HCT116 (cell line): Measurements from ENCODE around the gene CWH43. TPM values are rescaled to one million over a fixed set of nuclear protein-coding genes. Genes with fewer than 3 reads are reported as not detected.

Experiments
- ATAC-seq: fragments of 200-7000 bp; cut with Tn5 transposase; 2 replicates; pipeline ENCODE4 v1.9.1; 2020; ENCODE audit warnings: mild to moderate bottlenecking, moderate library complexity
- BruUV-seq: library from RNA; stranded (reverse); fragments of 400-500 nt; replicated peaks from 2 replicates; lab custom pipeline; 2021; lab: Mats Ljungman, UMichigan
- CTCF ChIA-PET: fragments of 300-600 bp; sonication (Branson Sonifier 250); formaldehyde crosslinking; loops from one replicate; lab custom pipeline; 2021; ENCODE audit warnings: antibody characterized with exemption; lab: Charles Lee
- POLR2A ChIA-PET: fragments of 300-600, 350-600 bp; sonication (Branson Sonifier 250); formaldehyde crosslinking; loops from one replicate; lab custom pipeline; 2021; ENCODE audit warnings: antibody characterized with exemption; lab: Charles Lee
- RAD21 ChIA-PET, 2 experiments: fragments of 300-600 bp; sonication (Branson Sonifier 250); formaldehyde crosslinking; loops; one replicate each; lab custom pipeline; 2023; ENCODE audit warnings: low total read pairs in 2 of 2; ENCODE audit not compliant: uncharacterized antibody in 2 of 2, unreplicated experiment in 2 of 2, low non-redundant PET in 1 of 2; lab: Charles Lee
- DNase-seq: peaks from one replicate; pipeline ENCODE4 v3.0.0-alpha.2; 2010; ENCODE audit warnings: low read depth, low spot score
- H2AFZ ChIP-seq: fragments of 200-600 bp; shearing (Covaris generic), sonication (generic); 2 replicates; pipeline ENCODE4 v1.6.1; 2017; ENCODE audit warnings: low read depth, mixed run types, mixed read lengths, antibody characterized with exemption, low read length; ENCODE audit not compliant: poor library complexity, severe bottlenecking
- H3K27ac ChIP-seq: 2 replicates; pipeline ENCODE4 v1.5.1; 2012; ENCODE audit warnings: low read depth, low read length
- H3K27me3 ChIP-seq: fragments of 200-600 bp; sonication (generic); 2 replicates; pipeline ENCODE4 v1.6.1; 2016; ENCODE audit warnings: mixed run types, low read length, mixed read lengths; ENCODE audit not compliant: insufficient read depth
- H3K36me3 ChIP-seq, 2 experiments: fragments of 200-500 bp in 1 of 2; fragments of 200-600 bp in 1 of 2; sonication (Bioruptor generic) in 1 of 2; sonication (generic) in 1 of 2; 2 replicates each; pipeline versions ENCODE4 v1.5.1 to v1.6.1; 2014 to 2016; ENCODE audit warnings: low read length in 2 of 2, inconsistent platforms in 1 of 2, mixed read lengths in 1 of 2, mixed run types in 1 of 2; ENCODE audit not compliant: insufficient read depth in 2 of 2, control insufficient read depth in 1 of 2
- H3K4me1 ChIP-seq, 2 experiments: fragments of 200-600 bp in 1 of 2; sonication (generic) in 1 of 2; 2 replicates each; pipeline versions ENCODE4 v1.5.1 to v1.6.1; 2012 to 2017; ENCODE audit warnings: low read length in 2 of 2, inconsistent platforms in 1 of 2, mild to moderate bottlenecking in 1 of 2, mixed read lengths in 1 of 2, mixed run types in 1 of 2, moderate library complexity in 1 of 2; ENCODE audit not compliant: insufficient read depth in 2 of 2, control insufficient read depth in 1 of 2
- H3K4me2 ChIP-seq: fragments of 200-600 bp; sonication (generic); 2 replicates; pipeline ENCODE4 v1.6.1; 2017; ENCODE audit warnings: mixed run types, low read length, mixed read lengths
- H3K4me3 ChIP-seq, 2 experiments: fragments of 200-600 bp in 1 of 2; sonication (generic) in 1 of 2; replicated peaks in 1 of 2; 2 replicates each; pipeline ENCODE4 v1.5.1; 2011 to 2016; ENCODE audit warnings: low read length in 2 of 2, control low read depth in 1 of 2, low read depth in 1 of 2, mild to moderate bottlenecking in 1 of 2, mixed read lengths in 1 of 2, mixed run types in 1 of 2
- H3K79me2 ChIP-seq: fragments of 200-600 bp; sonication (generic); 2 replicates; pipeline ENCODE4 v1.6.1; 2017; ENCODE audit warnings: mild to moderate bottlenecking, mixed run types, low read length, moderate library complexity, mixed read lengths; ENCODE audit not compliant: insufficient read depth
- H3K9ac ChIP-seq: fragments of 200-600 bp; sonication (generic); 2 replicates; pipeline ENCODE4 v1.6.1; 2016; ENCODE audit warnings: low read length, mixed read lengths
- H3K9me2 ChIP-seq: fragments of 200-600 bp; sonication (generic), shearing (Covaris generic); 2 replicates; pipeline ENCODE4 v1.6.1; 2017; ENCODE audit warnings: mixed run types, mild to moderate bottlenecking, moderate library complexity; ENCODE audit not compliant: insufficient read depth
- H3K9me3 ChIP-seq, 2 experiments: fragments of 200-500 bp in 1 of 2; fragments of 200-600 bp in 1 of 2; sonication (Bioruptor generic) in 1 of 2; sonication (generic) in 1 of 2; 2 replicates each; pipeline ENCODE4 v1.6.1; 2014 to 2017; ENCODE audit warnings: low read length in 2 of 2, mixed read lengths in 2 of 2, inconsistent platforms in 1 of 2, low read depth in 1 of 2, mild to moderate bottlenecking in 1 of 2, mixed run types in 1 of 2, moderate library complexity in 1 of 2; ENCODE audit not compliant: control insufficient read depth in 1 of 2, insufficient read depth in 1 of 2
- H4K20me1 ChIP-seq: fragments of 200-600 bp; sonication (generic), shearing (Covaris generic); 2 replicates; pipeline ENCODE4 v1.6.1; 2017; ENCODE audit warnings: mixed run types, mild to moderate bottlenecking, moderate library complexity; ENCODE audit not compliant: insufficient read depth
- CBX3 ChIP-seq: IDR thresholded peaks from 2 replicates; pipeline ENCODE4 v1.6.1; 2012; ENCODE audit warnings: low read depth
- CEBPB ChIP-seq: IDR thresholded peaks from 2 replicates; pipeline ENCODE4 v1.6.1; 2012; ENCODE audit warnings: low read depth
- FOSL1 ChIP-seq: IDR thresholded peaks from 2 replicates; pipeline ENCODE4 v1.6.1; 2012; ENCODE audit warnings: low read depth
- JUND ChIP-seq: IDR thresholded peaks from 2 replicates; pipeline ENCODE4 v1.6.1; 2012
- POLR2AphosphoS5 ChIP-seq: IDR thresholded peaks from 2 replicates; pipeline ENCODE4 v1.6.1; 2011; ENCODE audit warnings: mild to moderate bottlenecking, low read depth, low read length, moderate library complexity
- SP1 ChIP-seq: IDR thresholded peaks from 2 replicates; pipeline ENCODE4 v1.6.1; 2012; ENCODE audit warnings: low read depth
- intact Hi-C: fragments of 100-400 bp; cut with micrococcal nuclease; formaldehyde crosslinking; loops from 2 replicates; pipeline ENCODE4 v1.10.0; 2022
- total RNA-seq: library from RNA; stranded (reverse); gene quantifications from one replicate; pipeline ENCODE4 v1.2.1, GENCODE V29; 2021; ENCODE audit not compliant: unreplicated experiment
- TF ChIP-seq, protein P1 (sequence below): IDR thresholded peaks from 2 replicates; pipeline ENCODE4 v1.6.1; 2012; ENCODE audit warnings: low read depth

The CWH43 gene
- total RNA-seq, 1 experiment from 2014 or later = not detected

DNA sequence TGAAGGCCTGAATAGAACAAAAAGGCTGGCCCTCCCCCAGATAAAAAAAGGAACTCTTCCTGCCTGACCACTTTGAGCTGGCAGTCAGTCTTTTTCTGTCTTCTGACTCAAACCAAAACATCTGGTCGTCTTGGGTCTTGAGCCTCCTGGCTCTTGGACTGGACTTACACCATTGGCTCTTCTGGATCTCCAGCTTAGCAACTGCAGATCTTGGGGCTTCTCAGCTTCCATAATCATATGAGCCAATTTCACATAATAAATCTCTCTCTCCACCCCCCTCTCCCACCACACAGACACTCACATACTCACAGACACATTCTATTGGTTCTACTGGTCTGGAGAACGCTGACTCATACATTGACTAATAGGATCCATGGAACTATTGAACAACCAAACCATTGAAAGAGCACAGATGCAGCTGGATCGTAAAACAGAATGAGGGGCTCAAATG is 15.6 kb upstream of the CWH43 start:
- Histone ChIP-seq H3K4me3 (peak overlapping the region in 1 of 2 experiments; percentile 15; a peak in 1 of 4 replicates), H3K9me3 (no peaks in the 10 kb centered on the region), H3K27me3 (peaks cover 8% of the 10 kb centered on the region), H3K9me2 (no peaks in the 10 kb centered on the region), H3K4me1 (peaks cover 0 to 14% of the 10 kb centered on the region in 2 experiments; a peak in 2 of 4 replicates), H3K79me2 (no peaks in the 10 kb centered on the region), H2AFZ (peak overlapping the region; percentile 83), H4K20me1 (no peaks in the 10 kb centered on the region), H3K27ac (no peak overlapping the region), H3K4me2 (peak overlapping the region; percentile 47), H3K36me3 (no peaks in the 10 kb centered on the region), H3K9ac (no peak overlapping the region)
- peak; percentile 37 for DNase-seq
- ATAC-seq = peak; percentile 71
- intact Hi-C loops = no loop called here
- 0 out of 2 replicates have a peak, but pooled peaks have one; percentile 17 for TF ChIP-seq CEBPB
- TF ChIP-seq SP1 = peak; percentile 40; the same call in 1 of the 2 replicates
- TF ChIP-seq CBX3 = peak; percentile 18; the same call in 1 of the 2 replicates
- TF ChIP-seq, protein P1, sequence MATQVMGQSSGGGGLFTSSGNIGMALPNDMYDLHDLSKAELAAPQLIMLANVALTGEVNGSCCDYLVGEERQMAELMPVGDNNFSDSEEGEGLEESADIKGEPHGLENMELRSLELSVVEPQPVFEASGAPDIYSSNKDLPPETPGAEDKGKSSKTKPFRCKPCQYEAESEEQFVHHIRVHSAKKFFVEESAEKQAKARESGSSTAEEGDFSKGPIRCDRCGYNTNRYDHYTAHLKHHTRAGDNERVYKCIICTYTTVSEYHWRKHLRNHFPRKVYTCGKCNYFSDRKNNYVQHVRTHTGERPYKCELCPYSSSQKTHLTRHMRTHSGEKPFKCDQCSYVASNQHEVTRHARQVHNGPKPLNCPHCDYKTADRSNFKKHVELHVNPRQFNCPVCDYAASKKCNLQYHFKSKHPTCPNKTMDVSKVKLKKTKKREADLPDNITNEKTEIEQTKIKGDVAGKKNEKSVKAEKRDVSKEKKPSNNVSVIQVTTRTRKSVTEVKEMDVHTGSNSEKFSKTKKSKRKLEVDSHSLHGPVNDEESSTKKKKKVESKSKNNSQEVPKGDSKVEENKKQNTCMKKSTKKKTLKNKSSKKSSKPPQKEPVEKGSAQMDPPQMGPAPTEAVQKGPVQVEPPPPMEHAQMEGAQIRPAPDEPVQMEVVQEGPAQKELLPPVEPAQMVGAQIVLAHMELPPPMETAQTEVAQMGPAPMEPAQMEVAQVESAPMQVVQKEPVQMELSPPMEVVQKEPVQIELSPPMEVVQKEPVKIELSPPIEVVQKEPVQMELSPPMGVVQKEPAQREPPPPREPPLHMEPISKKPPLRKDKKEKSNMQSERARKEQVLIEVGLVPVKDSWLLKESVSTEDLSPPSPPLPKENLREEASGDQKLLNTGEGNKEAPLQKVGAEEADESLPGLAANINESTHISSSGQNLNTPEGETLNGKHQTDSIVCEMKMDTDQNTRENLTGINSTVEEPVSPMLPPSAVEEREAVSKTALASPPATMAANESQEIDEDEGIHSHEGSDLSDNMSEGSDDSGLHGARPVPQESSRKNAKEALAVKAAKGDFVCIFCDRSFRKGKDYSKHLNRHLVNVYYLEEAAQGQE = no peak
- peak; percentile 66 for TF ChIP-seq FOSL1
- TF ChIP-seq JUND = peak; percentile 40; the same call in 1 of the 2 replicates
- no peak for TF ChIP-seq POLR2AphosphoS5
- ChIA-PET CTCF (no interaction called here), POLR2A (no interaction called here), RAD21 (no interaction called here)
- no TSS peak for BruUV-seq
